IMR-90 (cell line): ENCODE data around the gene STRC. TPM values are rescaled to one million over a fixed set of nuclear protein-coding genes. Genes with fewer than 3 reads are reported as not detected.
"Not testable (repeated sequence)": the region's sequence is repeated elsewhere in the genome, so short reads cannot be mapped to it uniquely, and the experiment has no call there.

ENCODE experiments used
- ATAC-seq: fragments of 200-7000 bp; cut with Tn5 transposase; 2 replicates; pipeline ENCODE4 v1.9.1; 2020; ENCODE audit warnings: low read depth, mild to moderate bottlenecking, moderate library complexity
- BruUV-seq: library from RNA; stranded (reverse); fragments of 400-500 nt; replicated peaks from 2 replicates; lab custom pipeline; 2021; lab: Mats Ljungman, UMichigan
- CTCF ChIA-PET: fragments of 300-600 bp; formaldehyde crosslinking; extraction: SDS; loops from one replicate; lab custom pipeline; 2021; ENCODE audit warnings: antibody characterized with exemption; lab: Yijun Ruan, JAX
- POLR2A ChIA-PET: fragments of 300-600 bp; sonication (Branson Sonifier 250); formaldehyde crosslinking; loops from one replicate; lab custom pipeline; 2022; ENCODE audit warnings: antibody characterized with exemption; ENCODE audit not compliant: unreplicated experiment; lab: Charles Lee
- DNase-seq: peaks from one replicate; pipeline ENCODE4 v3.0.0; 2013
- H2AFZ ChIP-seq: replicated peaks from 2 replicates; pipeline ENCODE3; 2013; ENCODE audit warnings: low read length, mild to moderate bottlenecking; ENCODE audit not compliant: poor library complexity
- H2AK5ac ChIP-seq: 2 replicates; pipeline ENCODE4 v1.6.1; 2013; ENCODE audit warnings: low read depth, low read length, inconsistent platforms
- H2AK9ac ChIP-seq: replicated peaks from 2 replicates; pipeline ENCODE3; 2013; ENCODE audit warnings: mild to moderate bottlenecking, low read depth, low read length, moderate library complexity; ENCODE audit not compliant: poor library complexity
- H2BK120ac ChIP-seq: 2 replicates; pipeline ENCODE4 v1.6.1; 2013; ENCODE audit warnings: low read depth, low read length, inconsistent platforms
- H2BK15ac ChIP-seq: 3 replicates; pipeline ENCODE4 v1.6.1; 2013; ENCODE audit warnings: low read depth, low read length, inconsistent platforms
- H2BK20ac ChIP-seq: 2 replicates; pipeline ENCODE4 v1.6.1; 2013; ENCODE audit warnings: low read depth, mild to moderate bottlenecking, inconsistent platforms, low read length, moderate library complexity
- H2BK5ac ChIP-seq: 2 replicates; pipeline ENCODE4 v1.6.1; 2013; ENCODE audit warnings: mild to moderate bottlenecking, low read depth, low read length, inconsistent platforms; ENCODE audit not compliant: poor library complexity, severe bottlenecking
- H3K14ac ChIP-seq: replicated peaks from 2 replicates; pipeline ENCODE4 v1.6.1; 2013; ENCODE audit warnings: low read depth, low read length, inconsistent platforms
- H3K18ac ChIP-seq: 2 replicates; pipeline ENCODE4 v1.6.1; 2013; ENCODE audit warnings: low read depth, low read length, control low read depth
- H3K23ac ChIP-seq: 2 replicates; pipeline ENCODE4 v1.6.1; 2013; ENCODE audit warnings: low read depth, low read length, inconsistent platforms
- H3K27ac ChIP-seq: 2 replicates; pipeline ENCODE4 v1.5.1; 2013; ENCODE audit warnings: mild to moderate bottlenecking, control low read depth, low read length; ENCODE audit not compliant: insufficient read depth
- H3K27me3 ChIP-seq: 2 replicates; pipeline ENCODE4 v1.6.1; 2013; ENCODE audit warnings: low read length; ENCODE audit not compliant: control insufficient read depth, insufficient read depth
- H3K36me3 ChIP-seq: 2 replicates; pipeline ENCODE4 v1.6.1; 2013; ENCODE audit warnings: low read length, mixed read lengths; ENCODE audit not compliant: control insufficient read depth, insufficient read depth
- H3K4ac ChIP-seq: 2 replicates; pipeline ENCODE4 v1.6.1; 2013; ENCODE audit warnings: low read depth, low read length, inconsistent platforms
- H3K4me1 ChIP-seq: 2 replicates; pipeline ENCODE4 v1.6.1; 2013; ENCODE audit warnings: low read length, mixed read lengths; ENCODE audit not compliant: control insufficient read depth, insufficient read depth
- H3K4me2 ChIP-seq: 2 replicates; pipeline ENCODE4 v1.6.1; 2013; ENCODE audit warnings: low read depth, mild to moderate bottlenecking, control low read depth, low read length, moderate library complexity
- H3K4me3 ChIP-seq: 2 replicates; pipeline ENCODE4 v1.5.1; 2013; ENCODE audit warnings: low read depth, mild to moderate bottlenecking, control low read depth, low read length, moderate library complexity; ENCODE audit not compliant: insufficient read depth
- H3K56ac ChIP-seq: 2 replicates; pipeline ENCODE4 v1.6.1; 2013; ENCODE audit warnings: low read length, inconsistent platforms; ENCODE audit not compliant: insufficient read depth; ENCODE audit errors: extremely low read depth
- H3K79me1 ChIP-seq, 2 experiments: 2 replicates each; pipeline ENCODE4 v1.6.1; 2013; ENCODE audit warnings: low read length in 2 of 2, inconsistent platforms in 1 of 2, low read depth in 1 of 2
- H3K9ac ChIP-seq: 2 replicates; pipeline ENCODE4 v1.6.1; 2013; ENCODE audit warnings: low read depth, low read length, control low read depth
- H3K9me1 ChIP-seq: 2 replicates; pipeline ENCODE4 v1.6.1; 2013; ENCODE audit warnings: low read length, inconsistent platforms; ENCODE audit not compliant: insufficient read depth
- H3K9me3 ChIP-seq: 2 replicates; pipeline ENCODE4 v1.6.1; 2013; ENCODE audit warnings: low read length; ENCODE audit not compliant: control insufficient read depth, insufficient read depth
- H4K20me1 ChIP-seq: 2 replicates; pipeline ENCODE4 v1.6.1; 2013; ENCODE audit warnings: low read length, inconsistent platforms; ENCODE audit not compliant: insufficient read depth
- H4K5ac ChIP-seq: 2 replicates; pipeline ENCODE4 v1.6.1; 2013; ENCODE audit warnings: mild to moderate bottlenecking, low read depth, low read length, control low read depth
- H4K8ac ChIP-seq, 2 experiments: 2 replicates each; pipeline ENCODE4 v1.6.1; 2013; ENCODE audit warnings: low read depth in 2 of 2, low read length in 2 of 2, control low read depth in 1 of 2, inconsistent platforms in 1 of 2
- H4K91ac ChIP-seq: 2 replicates; pipeline ENCODE4 v1.6.1; 2013; ENCODE audit warnings: low read depth, low read length, inconsistent platforms; ENCODE audit not compliant: insufficient read depth
- WGBS, 2 experiments: methylation state at CpG; one replicate each; pipeline versions ENCODE4 v1.1.5 to v1.1.7; 2013; ENCODE audit warnings: missing lambda C conversion rate in 2 of 2; ENCODE audit not compliant: insufficient read length in 1 of 2; ENCODE audit errors: extremely low coverage in 2 of 2; 5-methylcytosine and 5-hydroxymethylcytosine counted together
- dilution Hi-C: fragments of 300-500 bp; cut with HindIII; formaldehyde crosslinking; loops from one replicate; pipeline ENCODE4 v1.14.3; 2018; ENCODE audit warnings: low sequenced_read_pairs; ENCODE audit not compliant: unreplicated experiment
- in situ Hi-C: fragments of 300-500 bp; cut with MboI; formaldehyde crosslinking; loops from 3 replicates; pipeline ENCODE4 v1.14.3; 2019; ENCODE audit warnings: low sequenced_read_pairs, inconsistent platforms, mixed read lengths
- intact Hi-C: fragments of 100-400 bp; cut with micrococcal nuclease; formaldehyde crosslinking; loops from 2 replicates; pipeline ENCODE4 v1.10.0; 2022
- polyA plus RNA-seq, 3 experiments: library from polyadenylated mRNA; depleted of rRNA; stranded (reverse); fragments of >200 nt; gene quantifications; 2 replicates each; pipeline ENCODE4 v1.2.3, GENCODE V29; 2012; ENCODE audit warnings: low replicate concordance in 1 of 3
- total RNA-seq: library from RNA; depleted of rRNA; stranded (reverse); fragments of >200 nt; gene quantifications from 2 replicates; pipeline ENCODE4 v1.2.3, GENCODE V29; 2012

Gene STRC
- total and polyA plus RNA-seq, 2 of the 4 experiments (the other 2 are of a cell fraction) = not detected

DNA sequence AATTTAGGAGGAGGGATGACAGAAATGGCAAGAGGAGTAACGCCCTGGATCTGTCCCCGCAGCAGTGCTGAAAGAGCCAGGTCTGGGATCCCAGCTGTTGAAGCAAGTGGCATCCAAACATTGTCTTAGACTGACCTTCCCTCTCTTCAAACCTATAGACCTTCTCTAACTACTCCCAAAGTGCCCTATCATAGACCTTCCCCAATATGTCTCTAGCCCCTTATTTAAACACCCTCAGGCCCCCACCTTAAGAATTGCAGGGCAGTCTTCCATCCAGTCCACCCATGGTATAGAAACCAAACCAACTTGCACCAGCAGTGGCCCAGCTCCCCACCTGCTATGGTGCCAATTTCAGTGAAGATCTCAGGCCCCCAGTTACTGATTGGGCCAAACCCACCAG is 18.4 kb downstream of the STRC start:
- H4K8ac ChIP-seq, H4K20me1 ChIP-seq, H3K4me3 ChIP-seq, H2AK5ac ChIP-seq, H3K56ac ChIP-seq, in situ Hi-C loops, H2AK9ac ChIP-seq, H3K18ac ChIP-seq, H2BK20ac ChIP-seq, H3K4me1 ChIP-seq, DNase-seq, H2BK120ac ChIP-seq, H3K9me3 ChIP-seq, BruUV-seq, H3K4me2 ChIP-seq, H3K27ac ChIP-seq, H3K27me3 ChIP-seq, H3K14ac ChIP-seq, H3K9me1 ChIP-seq, H4K5ac ChIP-seq, H2BK5ac ChIP-seq, H3K9ac ChIP-seq, dilution Hi-C loops, H2BK15ac ChIP-seq, H3K36me3 ChIP-seq, H3K79me1 ChIP-seq, H3K4ac ChIP-seq, POLR2A ChIA-PET, H3K23ac ChIP-seq, CTCF ChIA-PET, intact Hi-C loops, H2AFZ ChIP-seq, H4K91ac ChIP-seq, ATAC-seq: not testable (repeated sequence)
- WGBS, 2 experiments = no CpG with 5 or more reads among the region's 2 CpGs

DNA sequence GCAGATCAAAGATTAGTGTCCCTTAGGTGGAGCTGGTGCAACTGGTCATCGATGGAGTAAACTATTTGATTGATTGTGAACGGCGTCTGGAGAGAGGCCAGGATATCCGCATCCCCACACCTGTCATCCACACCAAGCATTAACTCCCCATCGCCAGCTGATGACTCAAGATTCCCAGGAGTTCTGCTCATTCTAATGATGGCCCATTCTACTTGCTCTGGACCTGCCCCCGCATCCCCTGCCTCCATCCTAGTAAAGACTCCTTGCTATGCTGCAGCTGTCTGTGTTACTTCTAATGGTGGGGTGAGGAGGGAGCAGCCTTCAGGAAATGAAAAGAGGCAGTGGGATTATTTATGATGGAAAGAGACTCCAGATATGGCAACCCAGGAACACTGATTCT is 19.5 kb downstream of the STRC start:
- H4K8ac ChIP-seq, H2AK5ac ChIP-seq, H3K27ac ChIP-seq, CTCF ChIA-PET, H4K5ac ChIP-seq, H3K4me1 ChIP-seq, H3K14ac ChIP-seq, H3K9me1 ChIP-seq, H3K18ac ChIP-seq, BruUV-seq, H2BK120ac ChIP-seq, H3K9me3 ChIP-seq, H2BK15ac ChIP-seq, POLR2A ChIA-PET, H3K4me3 ChIP-seq, in situ Hi-C loops, H3K36me3 ChIP-seq, H2BK5ac ChIP-seq, H3K56ac ChIP-seq, H3K23ac ChIP-seq, H2AK9ac ChIP-seq, DNase-seq, H3K9ac ChIP-seq, intact Hi-C loops, H3K4me2 ChIP-seq, H3K27me3 ChIP-seq, H4K91ac ChIP-seq, H4K20me1 ChIP-seq, ATAC-seq, dilution Hi-C loops, H2AFZ ChIP-seq, H3K4ac ChIP-seq, H2BK20ac ChIP-seq, H3K79me1 ChIP-seq: not testable (repeated sequence)
- no CpG with 5 or more reads among the region's 6 CpGs for WGBS, 2 experiments
